NB4 (cell line): ENCODE results near the gene MEGF11.

Source experiments
- POLR2A ChIP-seq: IDR thresholded peaks from 2 replicates; pipeline ENCODE4 v1.6.1; 2011; ENCODE audit warnings: mild to moderate bottlenecking; ENCODE audit not compliant: insufficient read length; ENCODE audit errors: extremely low read depth
- TF ChIP-seq, protein P1 (sequence below): IDR thresholded peaks from one replicate; pipeline ENCODE4 v1.5.1; 2012; ENCODE audit warnings: low read depth, low read length

DNA sequence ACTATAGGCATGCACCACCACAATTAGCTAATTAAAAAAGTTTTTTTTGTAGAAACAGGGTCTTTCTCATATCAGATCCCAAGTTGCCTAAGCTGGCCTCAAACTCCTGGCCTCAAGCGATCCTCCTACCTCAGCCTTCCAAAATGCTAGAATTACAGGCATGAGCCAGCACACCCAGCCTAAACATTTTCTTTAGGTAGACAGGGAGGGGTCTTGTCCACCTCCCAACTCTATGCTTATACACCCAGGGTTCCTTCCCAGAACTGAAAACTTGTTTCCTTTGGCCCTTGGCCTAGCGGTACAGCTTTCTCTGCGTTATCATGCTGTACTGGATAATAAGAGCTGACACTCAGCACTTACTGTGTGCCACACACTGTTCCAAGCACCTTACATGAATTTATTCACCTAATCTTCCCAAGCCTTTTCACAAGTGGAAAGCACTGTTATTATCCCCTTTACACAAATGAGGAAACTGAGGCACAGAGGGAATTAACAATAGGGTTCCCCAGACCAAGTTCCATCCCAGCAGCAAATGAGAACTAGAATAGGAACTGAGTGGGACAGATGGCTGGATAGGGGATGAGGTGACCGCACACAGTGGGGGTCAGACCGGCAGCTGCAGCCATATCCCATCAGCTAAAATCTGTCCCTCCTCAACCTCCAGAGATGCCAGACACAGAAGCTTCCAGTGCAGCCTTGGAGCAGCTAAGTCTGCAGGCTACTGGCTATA is 150.8 kb downstream of the MEGF11 start:
- TF ChIP-seq, protein P1, sequence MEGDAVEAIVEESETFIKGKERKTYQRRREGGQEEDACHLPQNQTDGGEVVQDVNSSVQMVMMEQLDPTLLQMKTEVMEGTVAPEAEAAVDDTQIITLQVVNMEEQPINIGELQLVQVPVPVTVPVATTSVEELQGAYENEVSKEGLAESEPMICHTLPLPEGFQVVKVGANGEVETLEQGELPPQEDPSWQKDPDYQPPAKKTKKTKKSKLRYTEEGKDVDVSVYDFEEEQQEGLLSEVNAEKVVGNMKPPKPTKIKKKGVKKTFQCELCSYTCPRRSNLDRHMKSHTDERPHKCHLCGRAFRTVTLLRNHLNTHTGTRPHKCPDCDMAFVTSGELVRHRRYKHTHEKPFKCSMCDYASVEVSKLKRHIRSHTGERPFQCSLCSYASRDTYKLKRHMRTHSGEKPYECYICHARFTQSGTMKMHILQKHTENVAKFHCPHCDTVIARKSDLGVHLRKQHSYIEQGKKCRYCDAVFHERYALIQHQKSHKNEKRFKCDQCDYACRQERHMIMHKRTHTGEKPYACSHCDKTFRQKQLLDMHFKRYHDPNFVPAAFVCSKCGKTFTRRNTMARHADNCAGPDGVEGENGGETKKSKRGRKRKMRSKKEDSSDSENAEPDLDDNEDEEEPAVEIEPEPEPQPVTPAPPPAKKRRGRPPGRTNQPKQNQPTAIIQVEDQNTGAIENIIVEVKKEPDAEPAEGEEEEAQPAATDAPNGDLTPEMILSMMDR: no peak
- no peak for TF ChIP-seq POLR2A
